ENCODE measurements around the gene ATPAF2. TPM values are rescaled to one million over a fixed set of nuclear protein-coding genes. Genes with fewer than 3 reads are reported as not detected.

Gene ATPAF2
- total and polyA plus RNA-seq, 2 experiments from 2014 or later, result 17.9 to 33.9 TPM

GRCh38 chr17:18031955-18032354 lies 7.0 kb downstream of the ATPAF2 start:
- Histone ChIP-seq H3K36me3 (replicated peaks; ENCODE audit: insufficient read depth, low read depth) (no peaks in the 10 kb centered on the region), H3K27ac (no peak overlapping the region), H4K20me1 (ENCODE audit: insufficient read depth, poor library complexity, severe bottlenecking) (no peaks in the 10 kb centered on the region), H3K9me2 (replicated peaks; ENCODE audit: insufficient read depth) (no peaks in the 10 kb centered on the region), H3K9me3 (ENCODE audit: low read depth) (no peaks in the 10 kb centered on the region), H3K4me3 (no peak overlapping the region), H3K79me2 (peaks cover 26% of the 10 kb centered on the region), H3K4me2 (no peak overlapping the region), H2AFZ (no peak overlapping the region), H3K4me1 (ENCODE audit: insufficient read depth) (no peaks in the 10 kb centered on the region), H3K27me3 (no peaks in the 10 kb centered on the region)
- 85% methylated on average over 2 of the region's 2 CpGs for WGBS (ENCODE audit: low lambda C conversion rate, missing lambda C conversion rate)
- DNase-seq (ENCODE audit: low spot score), result no peak
- TF ChIP-seq EZH2 (IDR thresholded peaks at IDR 0.05; ENCODE audit: borderline replicate concordance), result no peak
- no peak for TF ChIP-seq CTCF (IDR thresholded peaks at IDR 0.05; ENCODE audit: poor library complexity)
- TF ChIP-seq EZH2phosphoT487 (IDR thresholded peaks at IDR 0.05; ENCODE audit: low read depth, severe bottlenecking, unreplicated experiment), result no peak

- no peak for TF ChIP-seq EZH2phosphoT487 (IDR thresholded peaks at IDR 0.05; ENCODE audit: low read depth, severe bottlenecking, unreplicated experiment)
- no peak for TF ChIP-seq CTCF (IDR thresholded peaks at IDR 0.05; ENCODE audit: poor library complexity)
- no peak for TF ChIP-seq EZH2 (IDR thresholded peaks at IDR 0.05; ENCODE audit: borderline replicate concordance)
- Histone ChIP-seq H3K4me1 (ENCODE audit: insufficient read depth) (no peaks in the 10 kb centered on the region), H3K9me2 (replicated peaks; ENCODE audit: insufficient read depth) (no peaks in the 10 kb centered on the region), H4K20me1 (ENCODE audit: insufficient read depth, poor library complexity, severe bottlenecking) (no peaks in the 10 kb centered on the region), H3K9me3 (ENCODE audit: low read depth) (no peaks in the 10 kb centered on the region), H3K27ac (no peak overlapping the region), H2AFZ (no peak overlapping the region), H3K36me3 (replicated peaks; ENCODE audit: insufficient read depth, low read depth) (no peaks in the 10 kb centered on the region), H3K4me3 (no peak overlapping the region), H3K4me2 (no peak overlapping the region), H3K79me2 (peaks cover 12% of the 10 kb centered on the region), H3K27me3 (no peaks in the 10 kb centered on the region)
- DNase-seq (ENCODE audit: low spot score), result no peak
- 87% methylated on average over 8 of the region's 8 CpGs for WGBS (ENCODE audit: low lambda C conversion rate, missing lambda C conversion rate)
Observed at GRCh38 chr17:18028952-18029540, 9.9 kb downstream of the ATPAF2 start.

- Histone ChIP-seq H3K4me1 (ENCODE audit: insufficient read depth) (no peaks in the 10 kb centered on the region), H3K4me2 (no peak overlapping the region), H3K9me2 (replicated peaks; ENCODE audit: insufficient read depth) (no peaks in the 10 kb centered on the region), H3K79me2 (peaks cover 9% of the 10 kb centered on the region), H3K9me3 (ENCODE audit: low read depth) (no peaks in the 10 kb centered on the region), H3K27ac (no peak overlapping the region), H4K20me1 (ENCODE audit: insufficient read depth, poor library complexity, severe bottlenecking) (no peaks in the 10 kb centered on the region), H3K27me3 (no peaks in the 10 kb centered on the region), H3K4me3 (no peak overlapping the region), H2AFZ (no peak overlapping the region), H3K36me3 (replicated peaks; ENCODE audit: insufficient read depth, low read depth) (no peaks in the 10 kb centered on the region)
- 81% methylated on average over 11 of the region's 11 CpGs for WGBS (ENCODE audit: low lambda C conversion rate, missing lambda C conversion rate)
- no peak for DNase-seq (ENCODE audit: low spot score)
- TF ChIP-seq EZH2phosphoT487 (IDR thresholded peaks at IDR 0.05; ENCODE audit: low read depth, severe bottlenecking, unreplicated experiment), result no peak
Observed at GRCh38 chr17:18028114-18028951, 10.6 kb downstream of the ATPAF2 start.

GRCh38 chr17:18027280-18027679 lies 11.7 kb downstream of the ATPAF2 start:
- Histone ChIP-seq H3K4me3 (no peak overlapping the region), H4K20me1 (ENCODE audit: insufficient read depth, poor library complexity, severe bottlenecking) (no peaks in the 10 kb centered on the region), H3K27ac (no peak overlapping the region), H3K9me3 (ENCODE audit: low read depth) (no peaks in the 10 kb centered on the region), H3K4me2 (no peak overlapping the region), H3K9me2 (replicated peaks; ENCODE audit: insufficient read depth) (no peaks in the 10 kb centered on the region), H2AFZ (no peak overlapping the region), H3K4me1 (ENCODE audit: insufficient read depth) (no peaks in the 10 kb centered on the region), H3K36me3 (replicated peaks; ENCODE audit: insufficient read depth, low read depth) (no peaks in the 10 kb centered on the region), H3K27me3 (no peaks in the 10 kb centered on the region), H3K79me2 (peaks cover 2% of the 10 kb centered on the region)
- TF ChIP-seq EZH2phosphoT487 (IDR thresholded peaks at IDR 0.05; ENCODE audit: low read depth, severe bottlenecking, unreplicated experiment), result no peak
- TF ChIP-seq EZH2 (IDR thresholded peaks at IDR 0.05; ENCODE audit: borderline replicate concordance), result no peak
- no peak for TF ChIP-seq CTCF (IDR thresholded peaks at IDR 0.05; ENCODE audit: poor library complexity)
- 84% methylated on average over 6 of the region's 6 CpGs for WGBS (ENCODE audit: low lambda C conversion rate, missing lambda C conversion rate)
- no peak for DNase-seq (ENCODE audit: low spot score)
